Heart right ventricle (tissue), 16 donors: ENCODE measurements around the gene NEURL3. TPM values are rescaled to one million over a fixed set of nuclear protein-coding genes. Genes with fewer than 3 reads are reported as not detected.
A peak's percentile ranks its signal among the peaks of the same experiment; 100 is the strongest.

Source experiments
- ATAC-seq, 8 donors: fragments of 200-7000 bp; cut with Tn5 transposase; one replicate each; pipeline ENCODE4 v1.9.1; 2020; ENCODE audit warnings: mild to moderate bottlenecking in 8 of 8, moderate library complexity in 8 of 8, moderate number of reproducible peaks in 1 of 8
- DNase-seq, 2 donors: peaks; one replicate each; pipeline ENCODE4 v3.0.0-alpha.2; 2020
- H3K27ac ChIP-seq, 10 donors: fragments of 200-600 bp; sonication (generic) in 2 of 10; one replicate each; pipeline versions ENCODE4 v1.5.0 to v1.8.0; 2020 to 2022; ENCODE audit warnings: mild to moderate bottlenecking in 3 of 10
- H3K27me3 ChIP-seq, 7 donors: fragments of 200-600 bp; one replicate each; pipeline ENCODE4 v1.8.0; 2021 to 2022; ENCODE audit warnings: mild to moderate bottlenecking in 2 of 7
- H3K36me3 ChIP-seq, 9 donors: fragments of 200-600 bp; sonication (generic) in 1 of 9; one replicate each; pipeline versions ENCODE4 v1.5.0 to v1.8.0; 2020 to 2022; ENCODE audit warnings: mild to moderate bottlenecking in 2 of 9
- H3K4me1 ChIP-seq, 9 donors: fragments of 200-600 bp; sonication (generic) in 1 of 9; one replicate each; pipeline versions ENCODE4 v1.5.0 to v1.8.0; 2020 to 2022; ENCODE audit warnings: mild to moderate bottlenecking in 4 of 9
- H3K4me3 ChIP-seq, 10 donors: fragments of 200-600 bp; sonication (generic) in 2 of 10; one replicate each; pipeline versions ENCODE4 v1.5.0 to v1.8.0; 2020 to 2022; ENCODE audit warnings: mild to moderate bottlenecking in 7 of 10, moderate library complexity in 2 of 10
- H3K9me3 ChIP-seq, 11 donors: fragments of 200-600 bp in 10 of 11; sonication (generic) in 2 of 11; one replicate each; pipeline versions ENCODE4 v1.5.0 to v1.8.0; 2013 to 2022; ENCODE audit warnings: mild to moderate bottlenecking in 2 of 11, control low read depth in 1 of 11, moderate library complexity in 1 of 11
- CTCF ChIP-seq, 9 donors: fragments of 200-600 bp; sonication (generic) in 2 of 9; IDR thresholded peaks; one replicate each; pipeline versions ENCODE4 v1.5.0 to v1.8.0; 2021 to 2022; ENCODE audit warnings: antibody characterized with exemption in 9 of 9, mild to moderate bottlenecking in 5 of 9, moderate library complexity in 1 of 9
- WGBS, 2 donors: extraction: QIAGEN DNeasy Blood & Tissue Kit; methylation state at CpG; one replicate each; pipeline ENCODE4 v1.1.7; 2013; ENCODE audit warnings: inconsistent platforms in 1 of 2; 5-methylcytosine and 5-hydroxymethylcytosine counted together
- intact Hi-C, 10 donors: fragments of 100-400 bp; cut with DNase I; formaldehyde crosslinking; loops; one replicate each; pipeline versions ENCODE4 v1.11.1 to v1.14.2; 2022
- polyA plus RNA-seq, 2 donors: library from polyadenylated mRNA; stranded (reverse); fragments of 200-250 nt; gene quantifications; one replicate each; pipeline ENCODE4 v1.2.3, GENCODE V29; 2013
- total RNA-seq, 10 donors: library from RNA; stranded (reverse); fragmentation: NEBNext Ultra II Directional in 3 of 10; extraction: Animal tissue kit (Norgen Biotek cat#: 25700) in 3 of 10; gene quantifications; one replicate each; pipeline versions ENCODE4 v1.2.1 to v1.2.4, GENCODE V29; 2021 to 2023
- donor health status: Arrhythmogenic right ventricular cardiomyopathy.
- donor health status: ischemic (EF 13 %, LVEDD 7.1; RV severe dilation, severe dysfunction).
- donor health status: healthy with polysubstance abuse.
- donor health status: DM: no; HTN: yes; CAD: no.
- donor health status: DM: no; HTN: no; CAD: no.
- donor health status: ischemic (EF 25% LVEDD 6.9; RV normal size, moderate dysfunction).
- donor health status: ischemic (EF 25% LVEDD 5.7; RV mildly dilated, moderate dysfunction).
- donor health status: healthy.
- donor health status: DM: yes; HTN: yes; CAD: no.
- donor health status: Ischemic cardiomyopathy.
- donor health status: ischemic (EF 35%, LVEDD 5.7; RV mildly dilated, moderate dysfunction).
- donor health status: nonischemic (EF 11% LVEDD 7.7; RV severe dilation, severe dysfunction).
- donor health status: DM: yes; HTN: yes; CAD: no.
- donor health status: PGD.
- donor health status: ischemic (EF 29% LVEDD 5.4; RV normal size, mild dysfunction).
- donor health status: nonischemic (EF 23%, LVEDD 6.1; RV moderate dilation, normal function).

NEURL3 gene
- total and polyA plus RNA-seq, 12 donors = 0.06 to 0.67 (median 0.30) TPM; not detected in 8

GRCh38 chr2:96547203-96547641 lies 42.1 kb upstream of the NEURL3 start:
- 93% methylated on average over 7 of the region's 7 CpGs for WGBS, 2 donors
- Histone ChIP-seq H3K4me1 (peaks cover 0 to 64% (median 8%) of the 10 kb centered on the region in 9 donors), H3K36me3 (peaks cover 7 to 98% (median 53%) of the 10 kb centered on the region in 9 donors), H3K4me3 (no peak overlapping the region), H3K27ac (no peak overlapping the region), H3K9me3 (no peaks in the 10 kb centered on the region), H3K27me3 (no peaks in the 10 kb centered on the region)
- intact Hi-C loops = loop anchor here in 1 of 10 donors (10.0 kb wide), 1 partner anchor 218 kb away; the partner anchor contains the start of gene CNNM4
- ATAC-seq (no peak), DNase-seq (no peak)
- TF ChIP-seq CTCF (IDR thresholded peaks at IDR 0.05) = no peak

GRCh38 chr2:96546797-96547196 lies 41.6 kb upstream of the NEURL3 start:
- Histone ChIP-seq H3K36me3 (peaks cover 7 to 98% (median 49%) of the 10 kb centered on the region in 9 donors), H3K4me1 (peaks cover 0 to 69% (median 12%) of the 10 kb centered on the region in 9 donors), H3K27ac (peak overlapping the region in 1 of 10 donors; percentile 18), H3K9me3 (no peaks in the 10 kb centered on the region), H3K4me3 (no peak overlapping the region), H3K27me3 (no peaks in the 10 kb centered on the region)
- 82 to 89% methylated on average over 8 of the region's 8 CpGs for WGBS, 2 donors
- ATAC-seq = no peak
- intact Hi-C loops = loop anchor here in 1 of 10 donors (10.0 kb wide), 1 partner anchor 218 kb away; the partner anchor contains the start of gene CNNM4
- TF ChIP-seq CTCF (IDR thresholded peaks at IDR 0.05) = no peak
- no peak for DNase-seq

- intact Hi-C loops = loop anchor here in 1 of 10 donors (10.0 kb wide), 1 partner anchor 218 kb away; the partner anchor contains the start of gene CNNM4
- peaks cover 7 to 98% (median 44%) of the 10 kb centered on the region in 9 donors for H3K36me3 ChIP-seq
- peak overlapping the region in 1 of 10 donors; percentile 18 for H3K27ac ChIP-seq
- 95 to 97% methylated on average over 5 of the region's 5 CpGs for WGBS, 2 donors
- H3K27me3 ChIP-seq = no peaks in the 10 kb centered on the region
- TF ChIP-seq CTCF (IDR thresholded peaks at IDR 0.05) = no peak
- DNase-seq (no peak), ATAC-seq (no peak)
- no peak overlapping the region for H3K4me3 ChIP-seq
- no peaks in the 10 kb centered on the region for H3K9me3 ChIP-seq
- peaks cover 0 to 73% (median 17%) of the 10 kb centered on the region in 9 donors for H3K4me1 ChIP-seq
Measured at GRCh38 chr2:96546321-96546720, 41.2 kb upstream of the NEURL3 start.

- no peak for DNase-seq
- Histone ChIP-seq H3K9me3 (no peaks in the 10 kb centered on the region), H3K27ac (peak overlapping the region in 1 of 10 donors; percentile 17), H3K36me3 (peaks cover 0 to 84% (median 8%) of the 10 kb centered on the region in 9 donors), H3K4me1 (peaks cover 8 to 95% (median 46%) of the 10 kb centered on the region in 9 donors), H3K27me3 (no peaks in the 10 kb centered on the region), H3K4me3 (no peak overlapping the region)
- no peak for TF ChIP-seq CTCF (IDR thresholded peaks at IDR 0.05)
- intact Hi-C loops = loop anchor here in 1 of 10 donors (10.0 kb wide), 1 partner anchor 222 kb away; the partner anchor contains the start of gene CNNM4
- ATAC-seq = no peak
- WGBS, 2 donors = 92 to 95% methylated on average over 8 of the region's 8 CpGs
Measured at GRCh38 chr2:96542357-96542977, 37.3 kb upstream of the NEURL3 start.
